Measurements from ENCODE around the gene CYP2R1.

CYP2R1 gene

GRCh38 chr11:14916403-14916802, 24.4 kb upstream of the CYP2R1 start:
- H4K20me1 ChIP-seq (ENCODE audit: control insufficient read depth, insufficient read depth, low read depth, low read length) = no peaks in the 10 kb centered on the region
- TF ChIP-seq EZH2phosphoT487 (IDR thresholded peaks at IDR 0.05; ENCODE audit: borderline replicate concordance, low read length) = no peak
- TF ChIP-seq CTCF (IDR thresholded peaks at IDR 0.05; ENCODE audit: low read depth, low read length, poor library complexity, severe bottlenecking) = no peak
- no peak overlapping the region for H3K27ac ChIP-seq (ENCODE audit: low read depth, low read length)
- H3K4me3 ChIP-seq (ENCODE audit: low read length) = no peak overlapping the region
- no peaks in the 10 kb centered on the region for H3K79me2 ChIP-seq (ENCODE audit: control insufficient read depth, low read length)
- no peaks in the 10 kb centered on the region for H3K36me3 ChIP-seq (ENCODE audit: control insufficient read depth, low read length)
- H3K4me1 ChIP-seq (ENCODE audit: control insufficient read depth, low read length) = no peaks in the 10 kb centered on the region
- H3F3A ChIP-seq (ENCODE audit: control insufficient read depth, insufficient read depth) = no peaks in the 10 kb centered on the region
- no peaks in the 10 kb centered on the region for H3K9me2 ChIP-seq (replicated peaks; ENCODE audit: control insufficient read depth, low read length)
- no peak overlapping the region for H3K4me2 ChIP-seq (ENCODE audit: low read length)
- H3K27me3 ChIP-seq (ENCODE audit: control insufficient read depth, low read length) = no peaks in the 10 kb centered on the region; the same call in 1 of the 2 replicates
- H3K9me3 ChIP-seq (ENCODE audit: control insufficient read depth, insufficient read depth, low read length) = no peaks in the 10 kb centered on the region

- Histone ChIP-seq H3K4me1 (ENCODE audit: control insufficient read depth, low read length) (no peaks in the 10 kb centered on the region), H4K20me1 (ENCODE audit: control insufficient read depth, insufficient read depth, low read depth, low read length) (no peaks in the 10 kb centered on the region), H3K27ac (ENCODE audit: low read depth, low read length) (no peak overlapping the region), H3F3A (ENCODE audit: control insufficient read depth, insufficient read depth) (no peaks in the 10 kb centered on the region), H3K4me3 (ENCODE audit: low read length) (no peak overlapping the region), H3K79me2 (ENCODE audit: control insufficient read depth, low read length) (no peaks in the 10 kb centered on the region), H3K36me3 (ENCODE audit: control insufficient read depth, low read length) (no peaks in the 10 kb centered on the region), H3K9me2 (replicated peaks; ENCODE audit: control insufficient read depth, low read length) (no peaks in the 10 kb centered on the region), H3K27me3 (ENCODE audit: control insufficient read depth, low read length) (no peaks in the 10 kb centered on the region; the same call in 1 of the 2 replicates), H3K9me3 (ENCODE audit: control insufficient read depth, insufficient read depth, low read length) (no peaks in the 10 kb centered on the region), H3K4me2 (ENCODE audit: low read length) (no peak overlapping the region)
- no peak for TF ChIP-seq EZH2phosphoT487 (IDR thresholded peaks at IDR 0.05; ENCODE audit: borderline replicate concordance, low read length)
These were observed 22.5 kb upstream of the CYP2R1 start for GRCh38 chr11:14914536-14914935.

GRCh38 chr11:14908214-14908880, 16.3 kb upstream of the CYP2R1 start:
- Histone ChIP-seq H3K4me1 (ENCODE audit: control insufficient read depth, low read length) (peaks cover 50% of the 10 kb centered on the region), H3K4me2 (ENCODE audit: low read length) (peak overlapping the region; percentile 64)
- TF ChIP-seq EZH2phosphoT487 (IDR thresholded peaks at IDR 0.05; ENCODE audit: borderline replicate concordance, low read length) = no peak
- TF ChIP-seq CTCF (IDR thresholded peaks at IDR 0.05; ENCODE audit: low read depth, low read length, poor library complexity, severe bottlenecking) = peak; percentile 65

GRCh38 chr11:14907411-14908213, 15.6 kb upstream of the CYP2R1 start:
- peak overlapping the region; percentile 64 for H3K4me2 ChIP-seq (ENCODE audit: low read length)
- TF ChIP-seq CTCF (IDR thresholded peaks at IDR 0.05; ENCODE audit: low read depth, low read length, poor library complexity, severe bottlenecking) (peak; percentile 98), EZH2phosphoT487 (IDR thresholded peaks at IDR 0.05; ENCODE audit: borderline replicate concordance, low read length) (no peak)
- H3K4me3 ChIP-seq (ENCODE audit: low read length) = peak overlapping the region; percentile 51

More at GRCh38 chr11:14908214-14908880, 16.3 kb upstream of the CYP2R1 start:
- Histone ChIP-seq H3K27ac (ENCODE audit: low read depth, low read length) (no peak overlapping the region), H3K79me2 (ENCODE audit: control insufficient read depth, low read length) (no peaks in the 10 kb centered on the region), H3F3A (ENCODE audit: control insufficient read depth, insufficient read depth) (peaks cover 19% of the 10 kb centered on the region; the same call in 1 of the 2 replicates), H3K9me2 (replicated peaks; ENCODE audit: control insufficient read depth, low read length) (no peaks in the 10 kb centered on the region), H3K27me3 (ENCODE audit: control insufficient read depth, low read length) (no peaks in the 10 kb centered on the region), H3K4me3 (ENCODE audit: low read length) (no peak overlapping the region), H4K20me1 (ENCODE audit: control insufficient read depth, insufficient read depth, low read depth, low read length) (no peaks in the 10 kb centered on the region), H3K9me3 (ENCODE audit: control insufficient read depth, insufficient read depth, low read length) (no peaks in the 10 kb centered on the region), H3K36me3 (ENCODE audit: control insufficient read depth, low read length) (no peaks in the 10 kb centered on the region)

More at GRCh38 chr11:14907411-14908213, 15.6 kb upstream of the CYP2R1 start:
- Histone ChIP-seq H3K27me3 (ENCODE audit: control insufficient read depth, low read length) (no peaks in the 10 kb centered on the region), H3F3A (ENCODE audit: control insufficient read depth, insufficient read depth) (peaks cover 19% of the 10 kb centered on the region; the same call in 1 of the 2 replicates), H3K27ac (ENCODE audit: low read depth, low read length) (no peak overlapping the region; the same call in 1 of the 2 replicates), H3K36me3 (ENCODE audit: control insufficient read depth, low read length) (no peaks in the 10 kb centered on the region), H3K4me1 (ENCODE audit: control insufficient read depth, low read length) (peaks cover 50% of the 10 kb centered on the region), H3K9me2 (replicated peaks; ENCODE audit: control insufficient read depth, low read length) (no peaks in the 10 kb centered on the region), H3K79me2 (ENCODE audit: control insufficient read depth, low read length) (no peaks in the 10 kb centered on the region), H3K9me3 (ENCODE audit: control insufficient read depth, insufficient read depth, low read length) (no peaks in the 10 kb centered on the region), H4K20me1 (ENCODE audit: control insufficient read depth, insufficient read depth, low read depth, low read length) (no peaks in the 10 kb centered on the region)
